PC-9 (cell line): Measurements from ENCODE around the gene CTTNBP2. TPM values are rescaled to one million over a fixed set of nuclear protein-coding genes. Genes with fewer than 3 reads are reported as not detected.

Experiments used
- BruUV-seq: library from RNA; stranded (reverse); fragments of 400-500 nt; replicated peaks from 2 replicates; lab custom pipeline; 2021; lab: Mats Ljungman, UMichigan
- CTCF ChIA-PET: fragments of 300-600 bp; sonication (Branson Sonifier 250); formaldehyde crosslinking; loops from one replicate; lab custom pipeline; 2022; ENCODE audit warnings: antibody characterized with exemption; lab: Charles Lee
- POLR2A ChIA-PET: fragments of 300-600 bp; sonication (Branson Sonifier 250); formaldehyde crosslinking; loops from one replicate; lab custom pipeline; 2022; ENCODE audit warnings: antibody characterized with exemption; ENCODE audit not compliant: unreplicated experiment; lab: Charles Lee
- DNase-seq, 2 experiments: peaks; one replicate each; pipeline versions ENCODE4 v3.0.0 to v3.0.0-alpha.2; 2015 to 2022; ENCODE audit warnings: mixed read lengths in 1 of 2
- H2AFZ ChIP-seq: fragments of 200-600 bp; sonication (generic); 2 replicates; pipeline ENCODE4 v1.8.1; 2017; ENCODE audit warnings: antibody characterized with exemption
- H3F3A ChIP-seq: fragments of 200-600 bp; sonication (generic); 2 replicates; pipeline ENCODE4 v1.8.1; 2017; ENCODE audit warnings: antibody characterized with exemption, mild to moderate bottlenecking, low read depth; ENCODE audit not compliant: insufficient read depth
- H3K27ac ChIP-seq: fragments of 200-600 bp; sonication (generic); 2 replicates; pipeline ENCODE4 v1.6.1; 2016; ENCODE audit warnings: mixed run types
- H3K27me3 ChIP-seq: fragments of 200-600 bp; sonication (generic); 2 replicates; pipeline ENCODE4 v1.6.1; 2016; ENCODE audit warnings: low read depth, mixed run types; ENCODE audit not compliant: insufficient read depth
- H3K36me3 ChIP-seq: fragments of 200-600 bp; sonication (generic); 2 replicates; pipeline ENCODE4 v1.6.1; 2016; ENCODE audit warnings: low read depth, mixed run types
- H3K4me1 ChIP-seq: fragments of 200-600 bp; sonication (generic); replicated peaks from 2 replicates; pipeline ENCODE4 v1.6.1; 2016; ENCODE audit warnings: mixed run types; ENCODE audit not compliant: insufficient read depth
- H3K4me2 ChIP-seq: fragments of 200-600 bp; sonication (generic); 2 replicates; pipeline ENCODE4 v1.6.1; 2017; ENCODE audit warnings: mixed run types
- H3K4me3 ChIP-seq: fragments of 200-600 bp; sonication (generic); 2 replicates; pipeline ENCODE4 v1.6.1; 2016; ENCODE audit warnings: mixed run types
- H3K79me2 ChIP-seq: fragments of 200-600 bp; sonication (generic); 2 replicates; pipeline ENCODE4 v1.6.1; 2017; ENCODE audit warnings: low read depth, mixed run types
- H3K9me2 ChIP-seq: fragments of 200-600 bp; sonication (generic); 2 replicates; pipeline ENCODE4 v1.8.1; 2017; ENCODE audit warnings: mild to moderate bottlenecking; ENCODE audit not compliant: insufficient read depth
- H3K9me3 ChIP-seq: fragments of 200-600 bp; sonication (generic); 2 replicates; pipeline ENCODE4 v1.8.1; 2016; ENCODE audit warnings: low read depth; ENCODE audit not compliant: insufficient read depth
- H4K20me1 ChIP-seq: fragments of 200-600 bp; sonication (generic); 2 replicates; pipeline ENCODE4 v1.8.1; 2017; ENCODE audit not compliant: insufficient read depth
- EZH2 ChIP-seq: fragments of 200-600 bp; sonication (generic); IDR thresholded peaks from 2 replicates; pipeline ENCODE4 v1.8.0; 2017; ENCODE audit warnings: antibody characterized with exemption, low read depth
- intact Hi-C: fragments of 100-400 bp; cut with micrococcal nuclease; formaldehyde crosslinking; loops from one replicate; pipeline ENCODE4 v1.10.0; 2022; ENCODE audit not compliant: unreplicated experiment
- total RNA-seq: library from RNA; stranded (reverse); gene quantifications from 2 replicates; pipeline ENCODE4 v1.2.3, GENCODE V29; 2021
- TF ChIP-seq, protein P1 (sequence below): fragments of 200-600 bp; sonication (generic); conservative IDR thresholded peaks from 2 replicates; pipeline ENCODE4 v1.6.1; 2017; ENCODE audit warnings: mixed run types, antibody characterized with exemption, mild to moderate bottlenecking, moderate library complexity

The CTTNBP2 gene
- total RNA-seq, 1 experiment from 2014 or later = not detected

DNA sequence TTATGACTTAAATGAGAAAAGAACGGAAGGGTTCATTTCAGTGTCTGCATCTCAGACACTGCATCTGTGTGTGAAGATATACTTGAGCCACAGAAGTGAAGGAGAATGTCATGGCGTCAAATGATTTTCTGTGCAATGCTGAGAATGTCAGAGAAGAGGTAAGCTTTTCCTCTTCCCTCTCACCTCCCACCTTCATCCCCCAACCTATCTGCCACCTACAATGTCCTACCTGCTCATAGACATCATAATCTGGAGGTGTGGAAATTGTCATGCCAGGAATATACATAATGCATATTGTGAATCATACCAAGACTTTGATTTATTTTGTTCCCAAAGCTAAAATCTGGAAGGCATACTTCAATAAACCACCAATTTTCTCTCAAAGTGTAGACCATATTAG, 53.7 kb downstream of the CTTNBP2 start:
- H3K4me3 ChIP-seq = no peak overlapping the region
- no peaks in the 10 kb centered on the region for H3K36me3 ChIP-seq
- no peaks in the 10 kb centered on the region for H3K4me1 ChIP-seq
- no peak overlapping the region for H3K27ac ChIP-seq
- H3F3A ChIP-seq = no peaks in the 10 kb centered on the region
- no TSS peak for BruUV-seq
- no peaks in the 10 kb centered on the region for H3K27me3 ChIP-seq
- no peaks in the 10 kb centered on the region for H3K79me2 ChIP-seq
- intact Hi-C loops = no loop called here
- no peak for DNase-seq
- no peaks in the 10 kb centered on the region for H4K20me1 ChIP-seq
- H3K4me2 ChIP-seq = no peak overlapping the region
- CTCF ChIA-PET = no interaction called here
- POLR2A ChIA-PET = no interaction called here
- no peaks in the 10 kb centered on the region for H3K9me2 ChIP-seq
- H3K9me3 ChIP-seq = no peaks in the 10 kb centered on the region
- H2AFZ ChIP-seq = no peak overlapping the region
- TF ChIP-seq, protein P1, sequence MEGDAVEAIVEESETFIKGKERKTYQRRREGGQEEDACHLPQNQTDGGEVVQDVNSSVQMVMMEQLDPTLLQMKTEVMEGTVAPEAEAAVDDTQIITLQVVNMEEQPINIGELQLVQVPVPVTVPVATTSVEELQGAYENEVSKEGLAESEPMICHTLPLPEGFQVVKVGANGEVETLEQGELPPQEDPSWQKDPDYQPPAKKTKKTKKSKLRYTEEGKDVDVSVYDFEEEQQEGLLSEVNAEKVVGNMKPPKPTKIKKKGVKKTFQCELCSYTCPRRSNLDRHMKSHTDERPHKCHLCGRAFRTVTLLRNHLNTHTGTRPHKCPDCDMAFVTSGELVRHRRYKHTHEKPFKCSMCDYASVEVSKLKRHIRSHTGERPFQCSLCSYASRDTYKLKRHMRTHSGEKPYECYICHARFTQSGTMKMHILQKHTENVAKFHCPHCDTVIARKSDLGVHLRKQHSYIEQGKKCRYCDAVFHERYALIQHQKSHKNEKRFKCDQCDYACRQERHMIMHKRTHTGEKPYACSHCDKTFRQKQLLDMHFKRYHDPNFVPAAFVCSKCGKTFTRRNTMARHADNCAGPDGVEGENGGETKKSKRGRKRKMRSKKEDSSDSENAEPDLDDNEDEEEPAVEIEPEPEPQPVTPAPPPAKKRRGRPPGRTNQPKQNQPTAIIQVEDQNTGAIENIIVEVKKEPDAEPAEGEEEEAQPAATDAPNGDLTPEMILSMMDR = no peak
- no peak for TF ChIP-seq EZH2

DNA sequence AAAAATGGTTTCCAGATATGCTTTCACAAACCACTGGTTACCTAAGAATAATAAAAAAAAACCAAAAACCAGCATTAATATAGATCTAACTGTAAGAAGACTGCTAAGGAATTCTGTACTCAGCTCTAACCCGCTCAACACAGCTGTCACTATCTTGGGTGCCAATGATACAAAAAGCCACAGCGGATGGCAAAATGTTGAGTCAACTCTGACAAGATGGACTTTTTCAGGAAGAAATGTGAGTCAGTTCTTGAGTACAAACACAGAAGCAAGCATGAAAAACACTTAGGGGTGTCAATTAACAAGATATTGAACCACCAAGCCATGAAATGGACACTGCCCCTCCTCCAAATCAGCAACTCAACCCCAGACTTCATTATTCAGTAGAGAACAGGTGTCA, 55.0 kb downstream of the CTTNBP2 start:
- BruUV-seq = no TSS peak
- H3K79me2 ChIP-seq = no peaks in the 10 kb centered on the region
- no peaks in the 10 kb centered on the region for H3K4me1 ChIP-seq
- POLR2A ChIA-PET = no interaction called here
- H3F3A ChIP-seq = no peaks in the 10 kb centered on the region
- no peaks in the 10 kb centered on the region for H3K27me3 ChIP-seq
- H3K4me2 ChIP-seq = no peak overlapping the region
- no peak for DNase-seq
- H3K9me3 ChIP-seq = no peaks in the 10 kb centered on the region
- no peak overlapping the region for H3K4me3 ChIP-seq
- no peak overlapping the region for H2AFZ ChIP-seq
- no peak for TF ChIP-seq EZH2
- TF ChIP-seq, protein P1 = no peak
- H3K36me3 ChIP-seq = no peaks in the 10 kb centered on the region
- no peak overlapping the region for H3K27ac ChIP-seq
- CTCF ChIA-PET = no interaction called here
- H4K20me1 ChIP-seq = no peaks in the 10 kb centered on the region
- no peaks in the 10 kb centered on the region for H3K9me2 ChIP-seq
- intact Hi-C loops = no loop called here

DNA sequence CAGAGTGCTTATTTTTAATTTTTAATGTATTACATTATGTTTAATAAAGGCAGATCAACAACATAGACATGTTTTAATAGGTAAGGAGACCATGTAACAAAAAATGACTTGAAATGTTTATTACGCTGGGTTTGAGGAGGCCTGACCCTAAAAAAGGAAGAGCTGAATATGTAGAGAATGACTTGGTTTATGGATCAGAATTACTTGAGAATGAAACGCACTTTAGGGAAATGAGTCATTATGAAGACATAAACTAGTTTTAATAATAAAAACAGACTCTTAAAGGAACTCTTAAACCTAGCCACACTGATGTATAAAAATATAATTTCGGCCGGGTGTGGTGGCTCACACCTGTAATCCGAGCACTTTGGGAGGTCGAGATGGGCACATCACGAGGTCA, 56.5 kb downstream of the CTTNBP2 start:
- Histone ChIP-seq H3K9me2 (no peaks in the 10 kb centered on the region), H3K9me3 (no peaks in the 10 kb centered on the region), H3K4me3 (no peak overlapping the region), H3K4me2 (no peak overlapping the region), H3K27ac (no peak overlapping the region), H4K20me1 (no peaks in the 10 kb centered on the region), H3K79me2 (no peaks in the 10 kb centered on the region), H3F3A (no peaks in the 10 kb centered on the region), H3K4me1 (no peaks in the 10 kb centered on the region), H3K36me3 (no peaks in the 10 kb centered on the region), H3K27me3 (no peaks in the 10 kb centered on the region), H2AFZ (no peak overlapping the region)
- POLR2A ChIA-PET = no interaction called here
- BruUV-seq = no TSS peak
- no peak for DNase-seq
- CTCF ChIA-PET = no interaction called here
- intact Hi-C loops = no loop called here
- TF ChIP-seq, protein P1 = no peak
- no peak for TF ChIP-seq EZH2
